Activated CD4-positive, alpha-beta T cell treated with anti-CD3 and anti-CD28 coated beads, Interleukin-2, amount 10 ng/mL, durations not matched to agents 7 days and 5 days (primary cell): ENCODE results near the gene ASTN1. TPM values are rescaled to one million over a fixed set of nuclear protein-coding genes. Genes with fewer than 3 reads are reported as not detected.

Experiments
- CTCF ChIA-PET: fragments of 350-600 bp; sonication (Branson Sonifier 250); formaldehyde crosslinking; loops from one replicate; lab custom pipeline; 2021; ENCODE audit warnings: antibody characterized with exemption; lab: Charles Lee
- POLR2A ChIA-PET: fragments of 350-600 bp; sonication (Branson Sonifier 250); formaldehyde crosslinking; loops from one replicate; lab custom pipeline; 2021; ENCODE audit warnings: antibody characterized with exemption; lab: Charles Lee
- DNase-seq: peaks from one replicate; pipeline ENCODE4 v3.0.0-alpha.2; 2020
- H3K27ac Mint-ChIP-seq: one replicate; pipeline ENCODE4 v1.8.0; 2021; ENCODE audit warnings: mild to moderate bottlenecking, moderate library complexity, mixed read lengths
- H3K27me3 Mint-ChIP-seq: one replicate; pipeline ENCODE4 v1.8.0; 2021; ENCODE audit warnings: mixed read lengths
- H3K36me3 Mint-ChIP-seq: one replicate; pipeline ENCODE4 v1.8.0; 2021; ENCODE audit warnings: low read depth, mixed read lengths
- H3K4me1 Mint-ChIP-seq: one replicate; pipeline ENCODE4 v1.8.0; 2021; ENCODE audit warnings: mixed read lengths
- H3K4me3 Mint-ChIP-seq: one replicate; pipeline ENCODE4 v1.8.0; 2021; ENCODE audit warnings: mild to moderate bottlenecking, moderate library complexity, mixed read lengths
- H3K9me3 Mint-ChIP-seq: one replicate; pipeline ENCODE4 v1.8.0; 2021; ENCODE audit warnings: mixed read lengths
- total RNA-seq, 2 experiments: library from RNA; stranded (reverse); gene quantifications; one replicate each; pipeline ENCODE4 v1.2.3, GENCODE V29; 2021

Gene ASTN1
- total RNA-seq, 2 experiments from 2014 or later: not detected

DNA sequence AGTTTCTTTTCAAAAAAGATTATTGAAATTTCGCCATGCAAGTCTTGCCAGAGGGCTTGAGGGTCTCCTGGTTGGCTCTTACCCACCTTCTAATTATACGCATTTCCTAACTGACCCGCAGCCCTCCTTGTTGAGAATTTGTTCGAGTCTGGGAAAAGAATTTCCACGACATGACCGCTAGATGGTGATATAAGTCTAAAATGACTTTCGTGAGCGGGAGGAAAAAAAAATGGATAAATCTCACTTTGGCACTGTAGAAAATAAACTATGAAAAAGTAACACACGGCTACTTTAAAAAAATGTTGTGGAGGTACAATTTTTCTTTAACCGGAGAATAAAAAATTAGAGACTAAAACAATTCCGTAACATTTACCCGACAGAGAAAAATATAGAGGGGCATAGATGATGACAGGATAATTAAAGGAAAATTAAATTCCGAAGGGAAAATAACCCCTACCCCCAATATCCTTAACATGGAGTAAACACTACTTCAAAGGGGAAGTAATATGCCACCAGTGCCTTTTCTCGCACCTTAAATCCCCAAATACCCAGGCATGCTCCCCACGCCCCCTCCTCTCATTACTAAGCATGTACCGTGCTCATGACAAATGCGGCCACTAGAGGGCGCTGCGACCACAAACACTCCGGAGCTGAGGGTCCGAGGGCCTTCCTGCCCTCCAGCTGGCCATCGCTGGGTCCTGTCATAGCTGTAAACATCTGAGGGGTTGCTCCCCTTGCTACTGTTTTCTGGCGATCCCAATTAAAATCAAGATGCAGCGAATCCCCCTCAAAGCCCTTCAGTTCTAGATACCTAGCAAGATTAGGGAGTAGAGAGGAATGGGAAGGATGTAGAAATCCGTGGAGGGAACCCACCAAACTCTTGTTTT lies 266.9 kb downstream of the ASTN1 start:
- Mint-ChIP-seq H3K27me3 (no peaks in the 10 kb centered on the region), H3K9me3 (no peaks in the 10 kb centered on the region), H3K4me1 (peaks cover 3% of the 10 kb centered on the region), H3K36me3 (no peaks in the 10 kb centered on the region), H3K27ac (no peak overlapping the region), H3K4me3 (no peak overlapping the region)
- peak; percentile 42 for DNase-seq
- POLR2A ChIA-PET: no interaction called here
- CTCF ChIA-PET: interaction anchor here (1.4 kb wide), 1 partner anchor 16 kb away, joined by 5 read pairs; no protein-coding TSS in a partner anchor

DNA sequence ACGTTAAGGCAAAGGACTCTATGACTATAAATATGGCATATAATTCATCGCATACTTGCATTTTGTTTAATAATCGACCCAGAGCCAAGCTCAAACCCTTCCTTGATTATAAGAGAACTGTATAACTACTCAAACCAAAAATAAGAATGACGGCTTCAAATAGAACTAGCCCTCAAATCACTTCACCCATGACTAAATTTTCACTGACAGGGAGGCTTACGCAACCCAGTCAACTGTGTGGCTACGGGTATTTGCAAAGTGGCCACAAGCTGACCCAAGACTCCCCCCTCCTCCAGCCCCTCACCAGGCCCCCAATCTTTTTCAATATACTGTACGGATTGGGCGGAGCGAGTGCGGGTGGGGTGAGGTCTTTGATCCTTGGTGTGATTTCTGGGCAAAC lies 268.3 kb downstream of the ASTN1 start:
- DNase-seq: no peak
- peaks cover 3% of the 10 kb centered on the region for H3K4me1 Mint-ChIP-seq
- POLR2A ChIA-PET: no interaction called here

DNA sequence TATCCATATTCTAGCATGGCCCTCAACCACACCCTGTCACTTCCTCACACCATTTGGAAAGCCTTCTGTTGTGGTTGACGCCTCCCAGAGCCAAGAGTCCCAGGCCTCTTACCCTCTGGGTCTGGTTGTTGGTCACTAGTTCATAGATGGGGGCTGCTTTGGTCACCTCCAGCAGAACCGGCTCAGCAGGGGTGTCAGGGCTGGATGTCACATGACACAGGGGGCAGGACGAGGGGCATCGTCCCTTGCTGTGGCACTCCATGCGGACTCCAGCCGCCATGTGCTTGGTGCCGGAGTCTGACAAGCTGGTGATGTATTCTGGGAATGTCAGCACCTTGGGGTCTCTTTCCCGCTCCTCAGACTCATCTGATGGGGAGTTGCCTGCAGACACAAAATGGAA lies 270.1 kb downstream of the ASTN1 start:
- Mint-ChIP-seq H3K4me1 (peaks cover 3% of the 10 kb centered on the region), H3K4me3 (no peak overlapping the region), H3K9me3 (no peaks in the 10 kb centered on the region), H3K36me3 (no peaks in the 10 kb centered on the region), H3K27me3 (no peaks in the 10 kb centered on the region), H3K27ac (no peak overlapping the region)
- CTCF ChIA-PET: no interaction called here
- POLR2A ChIA-PET: no interaction called here
- DNase-seq: no peak

More for the DNA sequence above, 268.3 kb downstream of the ASTN1 start:
- CTCF ChIA-PET: interaction anchor here (1.4 kb wide), 1 partner anchor 17 kb away, joined by 5 read pairs; no protein-coding TSS in a partner anchor
- no peaks in the 10 kb centered on the region for H3K9me3 Mint-ChIP-seq
- no peak overlapping the region for H3K27ac Mint-ChIP-seq
- H3K36me3 Mint-ChIP-seq: no peaks in the 10 kb centered on the region
- H3K4me3 Mint-ChIP-seq: no peak overlapping the region
- no peaks in the 10 kb centered on the region for H3K27me3 Mint-ChIP-seq

DNA sequence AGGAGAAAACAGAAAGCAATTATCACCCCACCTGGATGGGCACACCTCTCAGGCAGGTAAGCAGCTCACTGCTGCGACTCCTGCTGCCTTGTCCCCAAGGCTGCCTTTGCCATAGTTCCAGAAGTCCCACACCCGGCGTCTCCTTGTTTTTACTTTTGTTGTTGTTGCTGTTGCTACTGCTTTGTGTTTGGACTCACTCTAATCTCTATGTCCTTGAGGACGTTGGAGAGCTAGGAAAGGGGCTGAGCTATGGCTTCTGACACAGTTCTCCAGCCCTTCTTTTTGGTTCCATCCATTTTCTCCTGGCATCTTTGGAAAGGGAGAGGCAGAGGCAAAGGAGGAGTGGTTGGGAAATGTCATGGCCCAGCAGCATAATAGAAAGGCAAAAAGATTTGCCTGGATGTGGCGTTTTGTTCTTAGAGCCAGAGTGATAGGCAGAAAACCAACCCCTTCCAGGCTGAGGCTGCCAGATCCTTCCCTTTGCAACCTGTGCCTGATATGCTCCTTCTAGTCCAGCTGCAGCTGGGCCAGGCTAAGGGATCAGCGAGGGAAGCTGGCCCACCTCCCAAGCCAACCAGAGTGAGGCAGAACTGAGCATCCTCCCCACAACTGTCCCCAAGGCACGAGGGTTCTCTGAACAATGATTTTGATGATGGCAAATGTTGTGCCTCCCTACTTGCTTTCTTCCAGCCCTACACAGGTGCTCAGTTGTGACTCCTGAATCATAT lies 270.7 kb downstream of the ASTN1 start:
- Mint-ChIP-seq H3K4me3 (no peak overlapping the region), H3K9me3 (no peaks in the 10 kb centered on the region), H3K4me1 (peaks cover 3% of the 10 kb centered on the region), H3K27me3 (no peaks in the 10 kb centered on the region), H3K27ac (no peak overlapping the region), H3K36me3 (no peaks in the 10 kb centered on the region)
- no peak for DNase-seq
- CTCF ChIA-PET: no interaction called here
- POLR2A ChIA-PET: no interaction called here

DNA sequence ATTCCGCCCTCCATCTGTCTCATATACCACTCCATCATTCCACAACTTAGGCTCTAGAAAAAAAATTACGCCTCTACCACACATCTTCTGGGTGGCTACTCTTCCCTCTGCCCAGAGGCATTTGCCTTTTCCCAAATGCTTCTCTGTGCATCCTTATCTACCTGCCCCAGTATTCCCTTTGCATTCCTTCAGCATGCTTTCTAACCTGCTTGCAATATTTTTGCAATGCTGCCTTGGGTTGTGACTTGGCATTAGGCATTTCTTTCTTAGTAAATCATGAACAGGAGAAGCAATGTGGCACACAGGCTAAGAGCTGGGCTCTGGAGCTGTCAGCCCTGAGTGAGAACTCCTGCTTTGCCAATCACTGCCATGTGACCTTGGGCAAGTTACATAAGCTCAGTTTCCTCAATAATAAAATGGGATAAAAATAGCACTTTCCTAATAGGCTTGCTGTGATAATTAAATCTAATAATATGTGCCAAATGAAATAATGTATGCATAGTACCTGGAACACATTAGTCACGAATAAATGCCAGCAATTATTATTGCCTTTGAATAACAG lies 276.0 kb downstream of the ASTN1 start:
- no peaks in the 10 kb centered on the region for H3K9me3 Mint-ChIP-seq
- H3K27me3 Mint-ChIP-seq: no peaks in the 10 kb centered on the region
- ChIA-PET CTCF (no interaction called here), POLR2A (no interaction called here)
- H3K27ac Mint-ChIP-seq: no peak overlapping the region
- DNase-seq: no peak
- H3K4me3 Mint-ChIP-seq: no peak overlapping the region
- no peaks in the 10 kb centered on the region for H3K36me3 Mint-ChIP-seq
- H3K4me1 Mint-ChIP-seq: no peaks in the 10 kb centered on the region

DNA sequence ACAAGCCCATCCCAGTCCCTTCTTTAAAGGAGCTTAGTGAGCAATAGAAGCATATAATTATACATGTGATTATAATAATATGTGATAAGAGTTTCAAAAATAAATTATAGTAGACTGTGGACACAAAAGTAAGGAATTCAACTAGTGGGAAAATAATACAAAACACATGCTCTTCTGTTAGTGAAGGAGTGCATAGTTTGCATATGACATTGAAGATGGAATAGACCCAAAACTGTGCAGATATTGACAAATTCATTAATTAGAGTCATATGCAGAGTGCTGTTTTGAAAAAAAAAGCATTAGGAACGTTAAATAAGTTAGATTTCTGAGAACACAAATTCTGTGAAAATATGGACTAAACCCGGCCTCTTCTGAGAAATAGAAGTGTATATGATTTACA lies 278.8 kb downstream of the ASTN1 start:
- ChIA-PET CTCF (no interaction called here), POLR2A (no interaction called here)
- Mint-ChIP-seq H3K4me3 (no peak overlapping the region), H3K27me3 (no peaks in the 10 kb centered on the region), H3K36me3 (no peaks in the 10 kb centered on the region), H3K9me3 (no peaks in the 10 kb centered on the region), H3K27ac (no peak overlapping the region), H3K4me1 (no peaks in the 10 kb centered on the region)
- no peak for DNase-seq

DNA sequence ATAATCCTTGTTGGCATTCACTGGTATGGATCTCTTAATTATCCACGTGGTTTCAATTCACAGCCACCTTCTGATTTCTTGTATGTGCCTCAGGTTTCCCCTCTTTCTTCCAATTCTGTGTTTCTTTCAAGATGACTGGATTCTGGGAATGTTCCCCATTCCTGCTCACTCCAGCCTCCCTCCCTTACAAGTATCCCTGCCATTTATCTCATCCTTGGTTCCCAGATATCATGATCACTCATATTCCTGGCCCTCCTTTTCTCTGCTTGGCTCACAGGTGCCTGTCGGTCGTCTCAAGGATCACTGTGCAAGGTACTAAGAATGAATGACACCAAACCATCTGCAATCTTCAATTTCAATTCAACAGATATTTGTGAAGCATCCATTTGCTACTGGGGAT lies 279.2 kb downstream of the ASTN1 start:
- Mint-ChIP-seq H3K27ac (no peak overlapping the region), H3K9me3 (no peaks in the 10 kb centered on the region), H3K36me3 (no peaks in the 10 kb centered on the region), H3K4me1 (no peaks in the 10 kb centered on the region), H3K4me3 (no peak overlapping the region), H3K27me3 (no peaks in the 10 kb centered on the region)
- CTCF ChIA-PET: no interaction called here
- POLR2A ChIA-PET: no interaction called here
- DNase-seq: no peak

DNA sequence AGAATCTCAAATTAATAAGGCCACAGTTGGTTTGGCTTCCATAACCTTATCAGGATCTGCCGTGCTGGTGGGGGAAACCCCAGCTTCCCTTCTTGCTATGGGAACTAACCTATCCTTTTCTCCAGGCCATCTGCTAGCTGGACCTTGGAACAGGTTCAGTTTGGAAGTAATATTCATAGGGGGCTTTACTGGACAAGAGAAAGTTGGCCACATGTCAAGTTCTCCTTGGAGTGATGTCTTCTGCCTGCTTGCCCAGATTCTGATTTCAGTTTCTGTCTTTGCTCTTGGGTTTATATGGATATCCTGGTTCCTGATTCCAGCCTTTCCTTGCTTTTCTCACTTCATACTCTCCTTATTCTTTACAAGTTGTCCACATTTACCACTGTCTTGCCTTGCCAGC lies 279.6 kb downstream of the ASTN1 start:
- CTCF ChIA-PET: no interaction called here
- H3K4me1 Mint-ChIP-seq: no peaks in the 10 kb centered on the region
- H3K9me3 Mint-ChIP-seq: no peaks in the 10 kb centered on the region
- POLR2A ChIA-PET: no interaction called here
- H3K4me3 Mint-ChIP-seq: no peak overlapping the region
- H3K36me3 Mint-ChIP-seq: no peaks in the 10 kb centered on the region
- H3K27ac Mint-ChIP-seq: no peak overlapping the region
- no peak for DNase-seq
- no peaks in the 10 kb centered on the region for H3K27me3 Mint-ChIP-seq

DNA sequence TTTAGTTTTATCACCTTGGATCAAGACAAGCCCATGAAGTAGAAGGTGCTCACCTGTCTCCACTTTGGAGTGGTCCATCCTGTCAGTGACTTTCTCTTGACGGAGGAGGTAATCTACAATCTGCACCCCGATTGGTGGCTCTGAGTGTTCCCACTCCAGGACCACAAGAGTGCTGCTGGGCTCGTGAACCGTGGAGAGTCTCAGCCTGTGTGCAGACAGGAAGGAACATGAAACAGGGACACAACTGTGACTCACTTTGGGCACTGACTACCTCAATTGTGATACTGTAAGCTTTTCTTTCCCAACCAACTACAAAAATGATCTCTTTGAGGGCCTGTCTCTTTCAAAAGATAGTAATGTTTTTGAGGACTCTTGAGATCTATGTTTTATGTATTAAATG lies 280.2 kb downstream of the ASTN1 start:
- no peaks in the 10 kb centered on the region for H3K36me3 Mint-ChIP-seq
- POLR2A ChIA-PET: no interaction called here
- H3K27ac Mint-ChIP-seq: no peak overlapping the region
- no peak overlapping the region for H3K4me3 Mint-ChIP-seq
- H3K9me3 Mint-ChIP-seq: no peaks in the 10 kb centered on the region
- no peak for DNase-seq
- H3K4me1 Mint-ChIP-seq: no peaks in the 10 kb centered on the region
- CTCF ChIA-PET: no interaction called here
- H3K27me3 Mint-ChIP-seq: no peaks in the 10 kb centered on the region

DNA sequence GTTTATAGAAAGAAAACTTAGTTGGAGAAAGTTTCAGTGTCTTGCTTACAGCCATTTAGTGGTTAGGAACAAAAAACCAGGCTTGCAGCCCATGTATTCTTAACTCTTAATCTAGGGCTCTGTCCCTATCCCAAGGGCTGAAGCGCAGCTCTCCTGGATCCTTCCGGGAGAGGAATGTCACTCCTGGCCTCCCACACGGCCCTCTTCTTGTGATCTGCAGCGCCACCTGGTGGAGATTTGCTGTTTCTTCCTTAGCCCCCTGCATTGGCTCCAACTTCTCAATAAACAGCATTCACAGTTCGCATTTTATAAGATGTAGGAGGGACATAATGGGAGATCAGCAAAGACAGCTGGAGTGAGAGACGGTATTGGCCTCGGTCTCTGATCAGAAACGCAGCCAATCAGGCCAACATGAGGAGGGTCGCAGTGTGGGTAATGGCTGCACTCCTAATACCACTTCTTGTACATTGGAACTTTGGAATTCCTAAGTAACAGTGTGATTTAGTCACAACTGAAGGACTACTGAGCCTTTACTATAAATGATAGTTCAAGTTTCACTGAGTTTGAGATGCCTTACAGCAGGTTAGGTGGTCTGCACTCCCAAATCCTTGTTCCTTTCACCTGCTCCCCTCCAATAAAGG lies 283.4 kb downstream of the ASTN1 start:
- ChIA-PET CTCF (no interaction called here), POLR2A (no interaction called here)
- Mint-ChIP-seq H3K27me3 (no peaks in the 10 kb centered on the region), H3K36me3 (no peaks in the 10 kb centered on the region), H3K4me3 (no peak overlapping the region), H3K27ac (no peak overlapping the region), H3K4me1 (no peaks in the 10 kb centered on the region), H3K9me3 (no peaks in the 10 kb centered on the region)
- peak; percentile 55 for DNase-seq

DNA sequence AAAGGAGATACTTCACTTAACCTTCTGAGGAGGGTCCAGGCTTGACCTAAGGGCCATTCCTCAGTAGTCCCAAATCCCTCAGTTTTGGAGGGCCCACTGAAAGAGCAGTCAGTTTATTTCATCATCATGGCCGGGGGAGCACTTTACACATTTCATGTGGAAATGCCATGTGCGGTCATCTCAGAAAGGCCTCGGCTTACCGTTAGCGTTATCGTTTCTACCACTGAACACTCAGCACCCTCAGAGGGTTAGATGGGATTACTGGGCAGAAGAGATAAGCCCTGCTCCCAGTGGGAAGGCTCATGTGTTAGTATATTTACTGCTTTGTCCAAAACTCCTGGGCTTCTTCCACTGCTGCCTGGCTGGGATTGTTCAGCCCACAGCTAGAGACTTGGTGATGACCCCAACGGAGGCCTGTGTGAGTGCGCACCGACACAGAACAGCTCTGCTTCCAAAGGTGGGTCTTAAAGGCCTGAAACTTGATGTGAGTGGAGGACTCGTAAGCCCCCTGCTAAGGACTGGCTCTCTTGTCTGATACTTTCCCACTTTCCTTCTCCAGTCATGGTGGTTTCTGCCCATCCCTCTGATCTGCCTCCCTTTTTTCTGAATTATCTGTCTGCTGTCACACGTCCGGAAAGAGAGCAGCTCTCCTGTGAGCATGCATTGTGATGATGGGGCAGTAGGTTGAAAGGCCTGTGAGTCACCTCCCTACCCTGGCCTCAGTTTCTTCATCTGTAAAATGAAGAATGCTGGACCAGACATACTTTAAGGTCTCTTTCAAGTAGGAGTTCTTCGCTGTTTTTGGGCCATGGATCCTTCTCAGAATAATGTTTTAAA lies 284.5 kb downstream of the ASTN1 start:
- no peak overlapping the region for H3K4me3 Mint-ChIP-seq
- CTCF ChIA-PET: interaction anchor here (1.1 kb wide), 1 partner anchor 320 kb away, joined by 3 read pairs; no protein-coding TSS in a partner anchor
- H3K27me3 Mint-ChIP-seq: no peaks in the 10 kb centered on the region
- DNase-seq: no peak
- no peaks in the 10 kb centered on the region for H3K36me3 Mint-ChIP-seq
- POLR2A ChIA-PET: no interaction called here
- H3K9me3 Mint-ChIP-seq: no peaks in the 10 kb centered on the region
- H3K27ac Mint-ChIP-seq: no peak overlapping the region
- no peaks in the 10 kb centered on the region for H3K4me1 Mint-ChIP-seq
